ENCODE data around the gene KRT34. TPM values are rescaled to one million over a fixed set of nuclear protein-coding genes. Genes with fewer than 3 reads are reported as not detected.

KRT34 gene
- total and polyA plus RNA-seq, 2 donors from 2014 or later = not detected

DNA sequence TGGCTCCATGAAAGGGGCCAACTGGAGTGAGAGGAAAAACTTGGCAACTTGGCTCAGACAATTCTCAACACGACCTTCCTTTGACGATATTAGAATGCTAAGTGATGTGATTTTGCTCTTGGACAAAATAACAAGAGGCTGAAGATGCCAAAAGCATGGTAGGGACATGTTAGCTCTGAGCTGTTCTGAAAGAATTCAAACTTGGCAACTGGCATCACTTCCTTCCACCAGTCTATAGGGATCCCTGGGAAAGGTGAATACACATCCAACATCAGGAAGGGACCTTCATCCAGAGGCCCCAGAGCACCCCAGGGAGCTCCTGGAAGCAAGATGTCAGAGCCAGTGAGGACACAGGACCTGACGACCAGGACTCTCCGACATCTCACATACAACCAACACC is 38.0 kb upstream of the KRT34 start:
- Histone ChIP-seq H3K4me1 (ENCODE audit: control insufficient read depth in 2 of 3, insufficient read depth in 2 of 3, low read depth in 1 of 3, low read length in 3 of 3) (peaks cover 2 to 12% (median 8%) of the 10 kb centered on the region in 3 donors), H3K4me3 (ENCODE audit: low read length in 3 of 3) (no peak overlapping the region), H3K9ac (ENCODE audit: low read length in 3 of 3) (no peak overlapping the region), H3K9me3 (ENCODE audit: control insufficient read depth in 2 of 3, insufficient read depth in 1 of 3, low read length in 3 of 3) (no peaks in the 10 kb centered on the region), H3K36me3 (ENCODE audit: control insufficient read depth in 2 of 3, insufficient read depth in 3 of 3, low read length in 3 of 3) (no peaks in the 10 kb centered on the region), H3K27me3 (ENCODE audit: control insufficient read depth, insufficient read depth, low read length) (no peaks in the 10 kb centered on the region), H3K27ac (ENCODE audit: low read depth in 2 of 2, low read length in 2 of 2) (no peak overlapping the region)
- intact Hi-C loops (cut with DNase I) = no loop called here
- FAIRE-seq (no peak), DNase-seq (no peak)
- TF ChIP-seq, protein P1, sequence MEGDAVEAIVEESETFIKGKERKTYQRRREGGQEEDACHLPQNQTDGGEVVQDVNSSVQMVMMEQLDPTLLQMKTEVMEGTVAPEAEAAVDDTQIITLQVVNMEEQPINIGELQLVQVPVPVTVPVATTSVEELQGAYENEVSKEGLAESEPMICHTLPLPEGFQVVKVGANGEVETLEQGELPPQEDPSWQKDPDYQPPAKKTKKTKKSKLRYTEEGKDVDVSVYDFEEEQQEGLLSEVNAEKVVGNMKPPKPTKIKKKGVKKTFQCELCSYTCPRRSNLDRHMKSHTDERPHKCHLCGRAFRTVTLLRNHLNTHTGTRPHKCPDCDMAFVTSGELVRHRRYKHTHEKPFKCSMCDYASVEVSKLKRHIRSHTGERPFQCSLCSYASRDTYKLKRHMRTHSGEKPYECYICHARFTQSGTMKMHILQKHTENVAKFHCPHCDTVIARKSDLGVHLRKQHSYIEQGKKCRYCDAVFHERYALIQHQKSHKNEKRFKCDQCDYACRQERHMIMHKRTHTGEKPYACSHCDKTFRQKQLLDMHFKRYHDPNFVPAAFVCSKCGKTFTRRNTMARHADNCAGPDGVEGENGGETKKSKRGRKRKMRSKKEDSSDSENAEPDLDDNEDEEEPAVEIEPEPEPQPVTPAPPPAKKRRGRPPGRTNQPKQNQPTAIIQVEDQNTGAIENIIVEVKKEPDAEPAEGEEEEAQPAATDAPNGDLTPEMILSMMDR (IDR thresholded peaks at IDR 0.05; ENCODE audit: borderline replicate concordance, extremely low read depth, insufficient read depth) = no peak

DNA sequence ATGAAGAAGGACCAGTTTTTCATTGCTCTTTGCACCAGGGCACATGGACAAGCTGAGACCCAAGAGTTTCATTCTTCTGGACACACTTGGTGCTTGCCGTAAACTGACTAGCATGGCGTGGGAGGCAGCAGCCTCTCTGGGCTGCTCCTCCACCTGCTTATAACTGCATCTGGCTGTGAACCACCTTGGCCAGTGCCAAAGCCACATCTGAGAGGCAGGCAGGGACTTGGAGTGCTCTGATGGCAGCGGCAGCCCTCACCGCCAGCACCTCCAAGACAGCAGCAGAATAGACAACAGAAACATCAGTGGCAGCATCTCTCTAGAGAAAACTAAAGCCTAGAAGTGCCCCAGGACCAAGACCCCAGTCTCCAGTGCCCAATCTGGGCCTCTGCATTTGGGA is 37.6 kb upstream of the KRT34 start:
- H3K4me1 ChIP-seq (ENCODE audit: control insufficient read depth in 2 of 3, insufficient read depth in 2 of 3, low read depth in 1 of 3, low read length in 3 of 3) = peaks cover 2 to 16% (median 8%) of the 10 kb centered on the region in 3 donors
- H3K36me3 ChIP-seq (ENCODE audit: control insufficient read depth in 2 of 3, insufficient read depth in 3 of 3, low read length in 3 of 3) = no peaks in the 10 kb centered on the region
- TF ChIP-seq, protein P1 (IDR thresholded peaks at IDR 0.05; ENCODE audit: borderline replicate concordance, extremely low read depth, insufficient read depth) = no peak
- no peak for FAIRE-seq
- H3K27me3 ChIP-seq (ENCODE audit: control insufficient read depth, insufficient read depth, low read length) = no peaks in the 10 kb centered on the region
- DNase-seq = no peak
- H3K9ac ChIP-seq (ENCODE audit: low read length in 3 of 3) = no peak overlapping the region
- intact Hi-C loops (cut with DNase I) = no loop called here
- no peak overlapping the region for H3K4me3 ChIP-seq (ENCODE audit: low read length in 3 of 3)
- H3K27ac ChIP-seq (ENCODE audit: low read depth in 2 of 2, low read length in 2 of 2) = no peak overlapping the region
- H3K9me3 ChIP-seq (ENCODE audit: control insufficient read depth in 2 of 3, insufficient read depth in 1 of 3, low read length in 3 of 3) = no peaks in the 10 kb centered on the region

DNA sequence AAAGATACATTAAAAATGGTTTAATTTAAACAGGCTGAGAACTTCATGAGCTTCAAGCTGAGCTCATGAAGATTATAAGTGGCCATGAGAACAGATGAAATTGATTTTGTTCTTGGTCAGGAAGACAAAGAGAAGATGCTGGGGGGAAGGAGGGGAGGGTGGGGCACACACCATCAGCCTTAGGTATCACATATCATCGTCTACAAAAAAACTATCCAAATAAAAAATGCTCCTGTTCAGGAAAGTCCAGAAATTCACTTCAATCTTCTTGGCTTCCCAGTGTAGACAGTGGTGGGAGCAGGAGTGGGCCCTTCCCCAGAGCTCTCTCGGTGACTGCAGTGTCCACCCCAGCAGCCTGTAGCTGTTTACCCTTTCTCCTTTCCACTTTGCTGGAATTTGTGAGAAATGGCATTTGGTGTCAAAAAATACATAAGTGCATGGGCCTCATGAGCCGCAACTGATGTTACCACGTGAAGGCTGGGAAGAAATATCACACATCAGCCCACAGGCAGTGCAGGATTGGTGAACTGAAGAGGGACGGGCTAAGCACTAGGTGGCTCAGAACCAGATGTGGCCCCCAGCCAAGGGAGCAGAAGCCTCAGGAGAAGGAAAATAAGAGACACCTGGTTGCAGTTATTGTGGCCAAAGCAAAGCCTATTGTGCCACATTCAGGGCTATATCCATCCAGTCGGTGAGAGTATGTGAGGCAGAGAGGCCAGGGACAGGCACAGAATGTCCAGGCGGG is 36.2 kb upstream of the KRT34 start:
- no peak for DNase-seq
- no peak for FAIRE-seq
- Histone ChIP-seq H3K4me3 (ENCODE audit: low read length in 3 of 3) (no peak overlapping the region), H3K9ac (ENCODE audit: low read length in 3 of 3) (no peak overlapping the region), H3K36me3 (ENCODE audit: control insufficient read depth in 2 of 3, insufficient read depth in 3 of 3, low read length in 3 of 3) (no peaks in the 10 kb centered on the region), H3K27ac (ENCODE audit: low read depth in 2 of 2, low read length in 2 of 2) (no peak overlapping the region), H3K9me3 (ENCODE audit: control insufficient read depth in 2 of 3, insufficient read depth in 1 of 3, low read length in 3 of 3) (no peaks in the 10 kb centered on the region), H3K27me3 (ENCODE audit: control insufficient read depth, insufficient read depth, low read length) (no peaks in the 10 kb centered on the region), H3K4me1 (ENCODE audit: control insufficient read depth in 2 of 3, insufficient read depth in 2 of 3, low read depth in 1 of 3, low read length in 3 of 3) (peaks cover 2 to 16% (median 8%) of the 10 kb centered on the region in 3 donors)
- intact Hi-C loops (cut with DNase I) = no loop called here
- TF ChIP-seq, protein P1 (IDR thresholded peaks at IDR 0.05; ENCODE audit: borderline replicate concordance, extremely low read depth, insufficient read depth) = no peak

Data from kidney (tissue), 14 donors.